ENCODE data around the gene ANKRD28.

- TF ChIP-seq CTCF (conservative IDR thresholded peaks at IDR 0.05) (no peak), EZH2 (IDR thresholded peaks at IDR 0.05; ENCODE audit: low read depth) (no peak)
Measured at GRCh38 chr3:15798533-15799245, 910 bp upstream of the ANKRD28 start.
